A549 (cell line): ENCODE results near the gene MYO1H. TPM values are rescaled to one million over a fixed set of nuclear protein-coding genes. Genes with fewer than 3 reads are reported as not detected.

ENCODE experiments used
- ATAC-seq, 2 experiments: fragments of 200-7000 bp in 1 of 2; fragments of >200 bp in 1 of 2; cut with Nextera tagmentation in 1 of 2; cut with Tn5 transposase in 1 of 2; 3 replicates each; pipeline versions ENCODE4 v1.8.0 to v1.9.1; 2018 to 2020; ENCODE audit warnings: mild to moderate bottlenecking in 1 of 2, moderate library complexity in 1 of 2
- CTCF ChIA-PET: fragments of 300-600 bp; sonication (Branson Sonifier 250); formaldehyde crosslinking; extraction: SDS; loops from one replicate; lab custom pipeline; 2021; ENCODE audit warnings: antibody characterized with exemption, inconsistent platforms; lab: Yijun Ruan, JAX
- POLR2A ChIA-PET: fragments of 350-600 bp; formaldehyde crosslinking; extraction: SDS; loops from one replicate; lab custom pipeline; 2021; ENCODE audit warnings: antibody characterized with exemption, inconsistent platforms; lab: Yijun Ruan, JAX
- DNase-seq, 2 experiments: peaks; one replicate each; pipeline versions ENCODE4 v3.0.0 to v3.0.0-alpha.2; 2011 to 2016; ENCODE audit warnings: low read depth in 1 of 2, low spot score in 1 of 2
- FAIRE-seq: peaks from 2 replicates; lab custom pipeline; 2011; peaks lifted over from hg19 to GRCh38; lab: Jason Lieb, UNC
- H3K27ac ChIP-seq, 2 experiments: fragments of >200 bp; sonication (Bioruptor Twin); formaldehyde crosslinking; 3 replicates each; pipeline ENCODE4 v1.5.1; 2016 to 2017
- H3K4me1 ChIP-seq: fragments of >200 bp; sonication (Bioruptor Twin); formaldehyde crosslinking; 3 replicates; pipeline ENCODE4 v1.6.1; 2016
- H3K4me2 ChIP-seq: fragments of >200 bp; sonication (Bioruptor Twin); formaldehyde crosslinking; 3 replicates; pipeline ENCODE4 v1.6.1; 2016
- H3K4me3 ChIP-seq: fragments of >200 bp; sonication (Bioruptor Twin); formaldehyde crosslinking; 3 replicates; pipeline ENCODE4 v1.5.1; 2016
- H3K9me3 ChIP-seq: fragments of >200 bp; sonication (Bioruptor Twin); formaldehyde crosslinking; 3 replicates; pipeline ENCODE4 v1.6.1; 2016
- ATOH8 ChIP-seq: fragments of 250-450 bp; sonication (Bioruptor Pico); IDR thresholded peaks from 2 replicates; pipeline ENCODE4 v1.5.0; 2020; ENCODE audit warnings: low read depth, mild to moderate bottlenecking, moderate library complexity
- BCL3 ChIP-seq: fragments of >200 bp; sonication (Bioruptor Twin); formaldehyde crosslinking; IDR thresholded peaks from 3 replicates; pipeline ENCODE4 v1.6.1; 2016
- BHLHE40 ChIP-seq: IDR thresholded peaks from 2 replicates; pipeline ENCODE4 v1.6.1; 2012; ENCODE audit warnings: low read depth, low read length, inconsistent platforms
- CBX2 ChIP-seq: fragments of 200-600 bp; sonication (generic); IDR thresholded peaks from 2 replicates; pipeline ENCODE4 v1.6.1; 2016; ENCODE audit warnings: low read depth, mild to moderate bottlenecking, borderline replicate concordance
- CEBPB ChIP-seq, 2 experiments: fragments of >200 bp in 1 of 2; sonication (Bioruptor Twin) in 1 of 2; formaldehyde crosslinking in 1 of 2; IDR thresholded peaks; 2 replicates each; pipeline ENCODE4 v1.6.1; 2012 to 2016
- CHD2 ChIP-seq: fragments of 150-350 bp; IDR thresholded peaks from 2 replicates; pipeline ENCODE4 v1.6.1; 2014; ENCODE audit warnings: low read length; ENCODE audit not compliant: partially characterized antibody
- CHD4 ChIP-seq: fragments of 200-600 bp; sonication (generic); IDR thresholded peaks from 2 replicates; pipeline ENCODE4 v1.6.1; 2016; ENCODE audit warnings: antibody characterized with exemption, mild to moderate bottlenecking, borderline replicate concordance
- EHF ChIP-seq: fragments of 250-450 bp; sonication (Bioruptor Pico); IDR thresholded peaks from 2 replicates; pipeline ENCODE4 v1.5.0; 2020; ENCODE audit warnings: mild to moderate bottlenecking
- EHMT2 ChIP-seq: fragments of 200-600 bp; sonication (generic); IDR thresholded peaks from 2 replicates; pipeline ENCODE4 v1.6.1; 2016; ENCODE audit warnings: antibody characterized with exemption, low read depth, mild to moderate bottlenecking, moderate library complexity
- FOSB ChIP-seq: fragments of 250-450 bp; sonication (Bioruptor Pico); IDR thresholded peaks from 2 replicates; pipeline ENCODE4 v1.5.0; 2020; ENCODE audit warnings: mild to moderate bottlenecking, moderate library complexity
- FOSL2 ChIP-seq, 2 experiments: fragments of 450-650 bp in 1 of 2; fragments of >200 bp in 1 of 2; sonication (Bioruptor Twin) in 1 of 2; formaldehyde crosslinking; IDR thresholded peaks; 2 replicates each; pipeline versions ENCODE4 v1.5.0 to v1.6.1; 2016 to 2020; ENCODE audit warnings: mild to moderate bottlenecking in 1 of 2, moderate library complexity in 1 of 2
- FOXS1 ChIP-seq: fragments of 250-450 bp; sonication (Bioruptor Pico); IDR thresholded peaks from 2 replicates; pipeline ENCODE4 v1.5.0; 2020; ENCODE audit warnings: mild to moderate bottlenecking, moderate library complexity
- GATA3 ChIP-seq: IDR thresholded peaks from 2 replicates; pipeline ENCODE4 v1.6.1; 2012; ENCODE audit warnings: borderline replicate concordance
- HDAC2 ChIP-seq: fragments of 200-600 bp; sonication (generic); IDR thresholded peaks from 2 replicates; pipeline ENCODE4 v1.6.1; 2016
- HMGXB4 ChIP-seq: fragments of 250-450 bp; sonication (Bioruptor Pico); IDR thresholded peaks from 2 replicates; pipeline ENCODE4 v1.5.0; 2021; ENCODE audit warnings: mild to moderate bottlenecking, moderate library complexity, borderline replicate concordance
- HOXB13 ChIP-seq: fragments of 250-450 bp; sonication (Bioruptor Pico); IDR thresholded peaks from 2 replicates; pipeline ENCODE4 v1.5.0; 2020; ENCODE audit warnings: low read depth, mild to moderate bottlenecking, moderate library complexity
- HOXB5 ChIP-seq: fragments of 250-450 bp; sonication (Bioruptor Pico); IDR thresholded peaks from 2 replicates; pipeline ENCODE4 v1.5.0; 2020; ENCODE audit warnings: mild to moderate bottlenecking, moderate library complexity
- JUN ChIP-seq, 2 experiments: fragments of >200 bp; sonication (Bioruptor Twin); formaldehyde crosslinking; IDR thresholded peaks; 2 replicates in 1 of 2; 3 replicates in 1 of 2; pipeline ENCODE4 v1.6.1; 2016 to 2017
- MYC ChIP-seq: IDR thresholded peaks from 2 replicates; pipeline ENCODE4 v1.6.1; 2012; ENCODE audit warnings: mild to moderate bottlenecking, inconsistent platforms, low read length, improper control_type of control experiment, borderline replicate concordance
- NFE2L2 ChIP-seq: fragments of 150-350 bp; conservative IDR thresholded peaks from 2 replicates; pipeline ENCODE4 v1.6.1; 2014; ENCODE audit warnings: low read length
- NR3C1 ChIP-seq: fragments of >200 bp; sonication (Bioruptor Twin); formaldehyde crosslinking; IDR thresholded peaks from 3 replicates; pipeline ENCODE4 v1.6.1; 2017
- PHF8 ChIP-seq: fragments of 200-600 bp; sonication (generic); IDR thresholded peaks from 2 replicates; pipeline ENCODE4 v1.6.1; 2016; ENCODE audit warnings: low read depth, mild to moderate bottlenecking, antibody characterized with exemption, moderate library complexity, borderline replicate concordance
- POLR2AphosphoS2 ChIP-seq: conservative IDR thresholded peaks from 2 replicates; pipeline ENCODE4 v1.6.1; 2012; ENCODE audit warnings: low read length, improper control_type of control experiment, inconsistent platforms
- RAD21 ChIP-seq, 2 experiments: fragments of >200 bp in 1 of 2; sonication (Bioruptor Twin) in 1 of 2; formaldehyde crosslinking in 1 of 2; IDR thresholded peaks in 1 of 2; conservative IDR thresholded peaks in 1 of 2; 2 replicates in 1 of 2; 3 replicates in 1 of 2; pipeline ENCODE4 v1.6.1; 2012 to 2018; ENCODE audit warnings: inconsistent platforms in 1 of 2
- RCOR1 ChIP-seq: fragments of 150-350 bp; IDR thresholded peaks from 2 replicates; pipeline ENCODE4 v1.6.1; 2014; ENCODE audit warnings: antibody characterized with exemption, low read length, low read depth
- RFX5 ChIP-seq: fragments of 450-650 bp; IDR thresholded peaks from 2 replicates; pipeline ENCODE4 v1.7.1; 2014; ENCODE audit warnings: antibody characterized with exemption, mild to moderate bottlenecking, moderate library complexity
- SREBF2 ChIP-seq: fragments of 450-650 bp; IDR thresholded peaks from 2 replicates; pipeline ENCODE4 v1.6.1; 2014; ENCODE audit warnings: mild to moderate bottlenecking, moderate library complexity
- TFCP2L1 ChIP-seq: fragments of 250-450 bp; sonication (Bioruptor Pico); IDR thresholded peaks from 2 replicates; pipeline ENCODE4 v1.5.0; 2021; ENCODE audit warnings: mild to moderate bottlenecking
- USF2 ChIP-seq: fragments of 450-650 bp; IDR thresholded peaks from 2 replicates; pipeline ENCODE4 v1.6.1; 2014; ENCODE audit warnings: antibody characterized with exemption
- ZFP36 ChIP-seq: fragments of 450-650 bp; IDR thresholded peaks from 2 replicates; pipeline ENCODE4 v1.6.1; 2014; ENCODE audit warnings: borderline replicate concordance; ENCODE audit not compliant: partially characterized antibody
- WGBS: methylation state at CpG from one replicate; pipeline ENCODE4 v1.1.6; 2017; ENCODE audit errors: missing lambda C conversion rate; 5-methylcytosine and 5-hydroxymethylcytosine counted together
- polyA plus RNA-seq, 4 experiments: library from polyadenylated mRNA; depleted of rRNA in 3 of 4; stranded (reverse); fragments of >200 nt; fragmentation: RNase III in 1 of 4; extraction: RNeasy Plus Mini Kit Qiagen cat#74134 plus additional on column Dnase treatment in 1 of 4; gene quantifications; 2 replicates in 3 of 4; 3 replicates in 1 of 4; pipeline ENCODE4 v1.2.3, GENCODE V29; 2011 to 2017

MYO1H gene
- polyA plus RNA-seq, 2 of the 4 experiments (the other 2 are of a cell fraction) = not detected

- Histone ChIP-seq H3K4me1 (no peaks in the 10 kb centered on the region), H3K27ac (no peak overlapping the region), H3K4me2 (no peak overlapping the region), H3K4me3 (no peak overlapping the region), H3K9me3 (no peaks in the 10 kb centered on the region)
- no peak for FAIRE-seq
- ATAC-seq = no peak
- WGBS = 85% methylated on average over 4 of the region's 4 CpGs
- ChIA-PET POLR2A (no interaction called here), CTCF (interaction anchor here (1.0 to 1.6 kb wide), 4 partner anchors 18 to 28 kb away, joined by 3 to 11 read pairs (median 6); no protein-coding TSS in a partner anchor)
- TF ChIP-seq FOSB (CRISPR knock-in tag) (no peak), RFX5 (no peak), BCL3 (no peak), NFE2L2 (no peak), USF2 (no peak), CHD4 (no peak), POLR2AphosphoS2 (no peak), RAD21 (conservative IDR thresholded peaks at IDR 0.05 in 1 of 2, IDR thresholded peaks at IDR 0.05 in 1 of 2) (no peak), CEBPB (IDR thresholded peaks at IDR 0.05) (no peak), HMGXB4 (CRISPR knock-in tag) (no peak), GATA3 (no peak), CBX2 (no peak), CHD2 (no peak), FOXS1 (CRISPR knock-in tag) (no peak), EHMT2 (no peak)
- DNase-seq = no peak
These were observed 103.3 kb downstream of the MYO1H start for GRCh38 chr12:109450980-109451379.

GRCh38 chr12:109451400-109451799 lies 103.7 kb downstream of the MYO1H start:
- ChIA-PET CTCF (interaction anchor here (1.0 to 1.6 kb wide), 4 partner anchors 19 to 27 kb away, joined by 3 to 11 read pairs (median 6); no protein-coding TSS in a partner anchor), POLR2A (no interaction called here)
- ATAC-seq = no peak
- Histone ChIP-seq H3K4me3 (no peak overlapping the region), H3K4me2 (no peak overlapping the region), H3K4me1 (no peaks in the 10 kb centered on the region), H3K9me3 (no peaks in the 10 kb centered on the region), H3K27ac (no peak overlapping the region)
- DNase-seq = no peak
- no peak for FAIRE-seq
- TF ChIP-seq MYC (no peak), HOXB5 (CRISPR knock-in tag) (no peak), NR3C1 (no peak), BHLHE40 (no peak)
- WGBS = 93% methylated on average over 23 of the region's 23 CpGs

GRCh38 chr12:109452489-109452888 lies 104.8 kb downstream of the MYO1H start:
- Histone ChIP-seq H3K4me3 (no peak overlapping the region), H3K9me3 (no peaks in the 10 kb centered on the region), H3K27ac (no peak overlapping the region), H3K4me2 (no peak overlapping the region), H3K4me1 (no peaks in the 10 kb centered on the region)
- POLR2A ChIA-PET = no interaction called here
- CTCF ChIA-PET = interaction anchor here (0.8 to 2.3 kb wide), 4 partner anchors 16 to 26 kb away, joined by 3 to 8 read pairs (median 4); no protein-coding TSS in a partner anchor
- WGBS = 88% methylated on average over 2 of the region's 2 CpGs
- no peak for DNase-seq
- no peak for FAIRE-seq
- no peak for ATAC-seq
- TF ChIP-seq ZFP36 (no peak), FOSL2 (IDR thresholded peaks at IDR 0.05) (no peak), FOSL2 (CRISPR knock-in tag; IDR thresholded peaks at IDR 0.05) (no peak), BHLHE40 (no peak), PHF8 (no peak), NR3C1 (no peak), JUN (IDR thresholded peaks at IDR 0.05) (no peak), SREBF2 (no peak), ATOH8 (no peak), EHF (no peak), HDAC2 (no peak), TFCP2L1 (no peak), RCOR1 (no peak), FOSB (CRISPR knock-in tag) (no peak), EHMT2 (no peak), HOXB13 (CRISPR knock-in tag) (no peak)
